Measurements from ENCODE around the gene PRPF38A.

The PRPF38A gene

GRCh38 chr1:52423771-52424170 is 19.4 kb downstream of the PRPF38A start:
- no peak for TF ChIP-seq CTCF (IDR thresholded peaks at IDR 0.05; ENCODE audit: insufficient read depth, low read length, poor library complexity, severe bottlenecking)

DNA sequence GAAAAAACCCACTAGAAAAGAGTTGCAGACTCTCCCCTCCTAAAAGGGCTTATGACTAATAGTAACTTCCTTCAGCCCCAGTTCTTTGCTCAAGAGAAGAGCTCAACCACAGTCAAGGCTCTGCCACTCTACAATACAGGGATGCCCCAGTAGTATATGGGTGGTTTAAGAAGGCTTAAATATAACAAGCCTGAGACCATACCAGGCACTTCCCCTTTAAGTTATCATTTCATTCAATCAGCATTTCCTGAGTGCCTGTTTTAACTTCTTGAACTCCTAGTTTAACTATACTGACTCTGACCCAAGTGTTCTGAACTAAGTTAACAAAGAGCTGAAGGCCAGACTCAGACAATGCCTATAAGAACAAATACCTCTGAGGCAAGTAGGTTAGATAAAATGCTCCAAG is 19.8 kb downstream of the PRPF38A start:
- Histone ChIP-seq H3K4me3 (replicated peaks; ENCODE audit: low read depth, low read length) (no peak overlapping the region), H3K27me3 (replicated peaks; ENCODE audit: control insufficient read depth, insufficient read depth, low read length) (no peaks in the 10 kb centered on the region), H3K36me3 (ENCODE audit: control insufficient read depth, insufficient read depth, low read length) (no peaks in the 10 kb centered on the region; the same call in 1 of the 2 replicates)
- no peak for TF ChIP-seq CTCF (IDR thresholded peaks at IDR 0.05; ENCODE audit: insufficient read depth, low read length, poor library complexity, severe bottlenecking)
- DNase-seq (ENCODE audit: extremely low read depth, insufficient read length) = no peak

More at GRCh38 chr1:52423771-52424170, 19.4 kb downstream of the PRPF38A start:
- no peaks in the 10 kb centered on the region for H3K27me3 ChIP-seq (replicated peaks; ENCODE audit: control insufficient read depth, insufficient read depth, low read length)
- no peak for DNase-seq (ENCODE audit: extremely low read depth, insufficient read length)
- no peak overlapping the region for H3K4me3 ChIP-seq (replicated peaks; ENCODE audit: low read depth, low read length)
- no peaks in the 10 kb centered on the region; the same call in 1 of the 2 replicates for H3K36me3 ChIP-seq (ENCODE audit: control insufficient read depth, insufficient read depth, low read length)

DNA sequence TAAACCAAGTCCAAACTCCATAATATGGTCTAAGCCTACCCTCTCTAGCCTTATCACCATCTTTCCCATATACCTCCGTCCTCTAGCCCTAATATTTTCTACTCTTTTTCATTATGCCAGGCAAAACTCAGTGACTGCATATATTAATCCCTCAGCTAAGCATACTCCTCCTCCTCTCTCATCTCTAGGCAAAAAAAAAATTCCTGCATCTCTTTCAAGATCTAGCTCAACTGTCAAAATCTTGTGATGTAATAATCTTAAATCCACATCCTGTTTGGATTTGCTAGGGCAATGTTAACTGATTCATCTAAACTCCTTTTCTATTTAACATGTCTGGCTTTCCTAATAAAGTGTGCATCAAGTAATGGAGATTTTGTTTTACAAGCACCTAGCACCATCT is 20.4 kb downstream of the PRPF38A start:
- H3K36me3 ChIP-seq (ENCODE audit: control insufficient read depth, insufficient read depth, low read length) = no peaks in the 10 kb centered on the region; the same call in 1 of the 2 replicates
- no peak for DNase-seq (ENCODE audit: extremely low read depth, insufficient read length)
- no peak overlapping the region for H3K4me3 ChIP-seq (replicated peaks; ENCODE audit: low read depth, low read length)
- TF ChIP-seq CTCF (IDR thresholded peaks at IDR 0.05; ENCODE audit: insufficient read depth, low read length, poor library complexity, severe bottlenecking) = no peak
- H3K27me3 ChIP-seq (replicated peaks; ENCODE audit: control insufficient read depth, insufficient read depth, low read length) = no peaks in the 10 kb centered on the region

DNA sequence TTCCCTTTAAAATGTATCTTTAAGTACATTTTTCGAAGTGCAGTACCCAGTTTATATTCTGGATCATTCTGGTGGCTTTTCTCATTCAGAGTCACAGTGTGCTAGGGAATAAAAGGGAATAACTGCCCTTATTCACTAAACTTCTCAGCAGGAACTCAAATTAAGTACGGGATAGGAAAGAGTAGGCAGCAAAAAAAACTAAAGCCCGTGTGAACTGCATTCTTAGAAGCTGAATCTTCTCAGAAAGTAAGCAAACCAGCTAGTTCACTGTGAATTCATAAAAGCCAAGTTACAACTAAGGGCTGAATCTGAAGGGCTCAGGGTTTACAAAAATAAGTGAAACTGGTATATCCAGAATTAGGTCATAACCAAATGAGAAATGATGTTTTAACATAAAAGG is 22.0 kb downstream of the PRPF38A start:
- Histone ChIP-seq H3K36me3 (ENCODE audit: control insufficient read depth, insufficient read depth, low read length) (peaks cover 4% of the 10 kb centered on the region), H3K27me3 (replicated peaks; ENCODE audit: control insufficient read depth, insufficient read depth, low read length) (no peaks in the 10 kb centered on the region), H3K4me3 (replicated peaks; ENCODE audit: low read depth, low read length) (no peak overlapping the region)
- DNase-seq (ENCODE audit: extremely low read depth, insufficient read length) = no peak
- TF ChIP-seq CTCF (IDR thresholded peaks at IDR 0.05; ENCODE audit: insufficient read depth, low read length, poor library complexity, severe bottlenecking) = no peak

DNA sequence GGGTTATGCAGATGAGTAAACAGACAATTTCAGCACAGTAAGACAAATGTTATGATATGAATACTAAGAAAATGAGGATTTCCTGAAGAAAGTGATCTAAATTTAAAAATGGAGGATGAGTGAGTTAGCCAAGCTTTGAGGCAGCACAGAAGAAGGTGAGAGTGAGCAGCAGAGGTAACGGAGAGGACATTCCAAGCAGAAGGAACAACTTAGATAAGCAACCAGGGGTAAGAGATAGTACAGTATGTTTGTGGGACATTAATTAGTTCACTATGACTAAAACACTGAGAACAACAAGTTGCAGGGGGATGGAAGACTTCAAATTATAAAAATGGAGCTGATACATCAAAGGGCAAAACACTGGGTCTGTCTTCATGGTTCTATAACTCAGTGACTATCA is 22.8 kb downstream of the PRPF38A start:
- no peak for TF ChIP-seq CTCF (IDR thresholded peaks at IDR 0.05; ENCODE audit: insufficient read depth, low read length, poor library complexity, severe bottlenecking)
- Histone ChIP-seq H3K4me3 (replicated peaks; ENCODE audit: low read depth, low read length) (no peak overlapping the region), H3K36me3 (ENCODE audit: control insufficient read depth, insufficient read depth, low read length) (peaks cover 4% of the 10 kb centered on the region), H3K27me3 (replicated peaks; ENCODE audit: control insufficient read depth, insufficient read depth, low read length) (no peaks in the 10 kb centered on the region)
- DNase-seq (ENCODE audit: extremely low read depth, insufficient read length) = no peak

DNA sequence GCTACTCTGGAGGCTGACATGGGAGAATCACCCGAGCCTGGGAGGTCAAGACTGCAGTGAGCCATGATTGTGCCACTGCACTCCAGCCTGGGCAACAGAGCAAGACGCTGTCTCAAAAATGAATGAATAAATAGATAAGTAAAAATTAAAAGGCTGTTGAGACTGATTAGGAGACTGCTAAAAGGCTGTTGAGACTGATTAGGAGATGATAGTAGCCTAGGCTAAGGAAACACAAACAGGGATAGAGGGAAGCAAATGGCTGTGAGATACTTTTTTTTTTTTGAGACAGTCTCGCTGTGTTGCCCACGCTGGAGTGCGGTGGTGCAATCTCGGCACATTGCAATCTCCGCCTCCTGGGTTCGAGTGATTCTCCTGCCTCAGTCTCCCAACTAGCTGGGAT is 28.4 kb downstream of the PRPF38A start:
- DNase-seq (ENCODE audit: extremely low read depth, insufficient read length) = no peak
- TF ChIP-seq CTCF (IDR thresholded peaks at IDR 0.05; ENCODE audit: insufficient read depth, low read length, poor library complexity, severe bottlenecking) = no peak
- Histone ChIP-seq H3K36me3 (ENCODE audit: control insufficient read depth, insufficient read depth, low read length) (peaks cover 4% of the 10 kb centered on the region), H3K4me3 (replicated peaks; ENCODE audit: low read depth, low read length) (no peak overlapping the region), H3K27me3 (replicated peaks; ENCODE audit: control insufficient read depth, insufficient read depth, low read length) (no peaks in the 10 kb centered on the region)
